Keratinocyte (primary cell): ENCODE data around the gene OMG.

Experiments
- CTCF ChIP-seq, 3 experiments: IDR thresholded peaks in 1 of 3; conservative IDR thresholded peaks in 1 of 3; optimal IDR thresholded peaks in 1 of 3; 2 replicates in 2 of 3; 3 replicates in 1 of 3; pipeline versions ENCODE3 to v1.5.1; 2011; ENCODE audit warnings: low read length in 3 of 3, mild to moderate bottlenecking in 3 of 3, moderate library complexity in 2 of 3, control low read depth in 1 of 3, inconsistent platforms in 1 of 3; ENCODE audit not compliant: insufficient read depth in 2 of 3; ENCODE audit errors: extremely low read depth in 1 of 3
- EZH2 ChIP-seq: IDR thresholded peaks from one replicate; pipeline ENCODE4 v1.6.1; 2012; ENCODE audit warnings: inconsistent platforms, mild to moderate bottlenecking, low read length, moderate library complexity

DNA sequence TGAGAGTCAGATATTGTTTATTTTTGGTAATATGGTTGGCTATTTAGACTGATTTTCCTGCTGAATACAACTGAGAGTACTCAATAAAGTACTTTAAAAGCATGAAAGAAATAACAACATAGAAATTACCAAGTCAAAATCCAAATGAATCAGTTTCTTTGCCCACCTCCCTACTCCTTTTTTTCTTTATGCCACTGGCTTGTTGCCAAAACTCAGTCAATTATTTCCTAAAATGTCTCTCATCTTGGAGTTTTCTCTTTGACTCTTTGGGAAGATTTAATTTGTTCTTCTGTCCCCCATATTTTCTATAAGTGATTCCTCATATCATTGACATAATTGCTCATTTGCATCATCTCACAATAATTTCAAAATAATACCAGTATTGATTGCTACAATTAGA, 2.6 kb upstream of the OMG start:
- TF ChIP-seq EZH2 = no peak
- no peak for TF ChIP-seq CTCF (optimal IDR thresholded peaks at IDR 0.05 in 1 of 3, IDR thresholded peaks at IDR 0.05 in 1 of 3, conservative IDR thresholded peaks at IDR 0.05 in 1 of 3; ENCODE audit: extremely low read depth in 1 of 3, insufficient read depth in 2 of 3, low read length in 3 of 3)
